ENCODE results near the gene ITPA.

ITPA gene

GRCh38 chr20:3229158-3229557 is 19.9 kb downstream of the ITPA start:
- no peak for TF ChIP-seq CTCF (conservative IDR thresholded peaks at IDR 0.05)
- no peak overlapping the region for H3K27ac ChIP-seq

- no peak for TF ChIP-seq CTCF (conservative IDR thresholded peaks at IDR 0.05)
- H3K27ac ChIP-seq, result no peak overlapping the region
These were observed 20.5 kb downstream of the ITPA start for GRCh38 chr20:3229798-3230197.

- H3K27ac ChIP-seq, result no peak overlapping the region
- TF ChIP-seq CTCF (conservative IDR thresholded peaks at IDR 0.05), result no peak
These were observed 21.8 kb downstream of the ITPA start for GRCh38 chr20:3231116-3231515.

GRCh38 chr20:3231889-3232588 is 22.7 kb downstream of the ITPA start:
- no peak for TF ChIP-seq CTCF (conservative IDR thresholded peaks at IDR 0.05)
- H3K27ac ChIP-seq, result no peak overlapping the region

- no peak overlapping the region for H3K27ac ChIP-seq
- TF ChIP-seq CTCF (conservative IDR thresholded peaks at IDR 0.05), result no peak
These were observed 24.1 kb downstream of the ITPA start for GRCh38 chr20:3233131-3233990.

- no peak overlapping the region for H3K27ac ChIP-seq
- no peak for TF ChIP-seq CTCF (conservative IDR thresholded peaks at IDR 0.05)
These were observed 24.7 kb downstream of the ITPA start for GRCh38 chr20:3233991-3234498.

GRCh38 chr20:3235666-3236324 is 26.5 kb downstream of the ITPA start:
- no peak for TF ChIP-seq CTCF (conservative IDR thresholded peaks at IDR 0.05)
- H3K27ac ChIP-seq, result no peak overlapping the region

Measured in VCaP (cell line).